IMR-90 (cell line): ENCODE results near the gene TULP4. TPM values are rescaled to one million over a fixed set of nuclear protein-coding genes. Genes with fewer than 3 reads are reported as not detected.
"Not testable (repeated sequence)": the region's sequence is repeated elsewhere in the genome, so short reads cannot be mapped to it uniquely, and the experiment has no call there.

Experiments
- ATAC-seq: fragments of 200-7000 bp; cut with Tn5 transposase; 2 replicates; pipeline ENCODE4 v1.9.1; 2020; ENCODE audit warnings: low read depth, mild to moderate bottlenecking, moderate library complexity
- BruUV-seq: library from RNA; stranded (reverse); fragments of 400-500 nt; replicated peaks from 2 replicates; lab custom pipeline; 2021; lab: Mats Ljungman, UMichigan
- CTCF ChIA-PET: fragments of 300-600 bp; formaldehyde crosslinking; extraction: SDS; loops from one replicate; lab custom pipeline; 2021; ENCODE audit warnings: antibody characterized with exemption; lab: Yijun Ruan, JAX
- POLR2A ChIA-PET: fragments of 300-600 bp; sonication (Branson Sonifier 250); formaldehyde crosslinking; loops from one replicate; lab custom pipeline; 2022; ENCODE audit warnings: antibody characterized with exemption; ENCODE audit not compliant: unreplicated experiment; lab: Charles Lee
- DNase-seq: peaks from one replicate; pipeline ENCODE4 v3.0.0; 2013
- H2AFZ ChIP-seq: replicated peaks from 2 replicates; pipeline ENCODE3; 2013; ENCODE audit warnings: low read length, mild to moderate bottlenecking; ENCODE audit not compliant: poor library complexity
- H2AK5ac ChIP-seq: 2 replicates; pipeline ENCODE4 v1.6.1; 2013; ENCODE audit warnings: low read depth, low read length, inconsistent platforms
- H2AK9ac ChIP-seq: replicated peaks from 2 replicates; pipeline ENCODE3; 2013; ENCODE audit warnings: mild to moderate bottlenecking, low read depth, low read length, moderate library complexity; ENCODE audit not compliant: poor library complexity
- H2BK120ac ChIP-seq: 2 replicates; pipeline ENCODE4 v1.6.1; 2013; ENCODE audit warnings: low read depth, low read length, inconsistent platforms
- H2BK15ac ChIP-seq: 3 replicates; pipeline ENCODE4 v1.6.1; 2013; ENCODE audit warnings: low read depth, low read length, inconsistent platforms
- H2BK20ac ChIP-seq: 2 replicates; pipeline ENCODE4 v1.6.1; 2013; ENCODE audit warnings: low read depth, mild to moderate bottlenecking, inconsistent platforms, low read length, moderate library complexity
- H2BK5ac ChIP-seq: 2 replicates; pipeline ENCODE4 v1.6.1; 2013; ENCODE audit warnings: mild to moderate bottlenecking, low read depth, low read length, inconsistent platforms; ENCODE audit not compliant: poor library complexity, severe bottlenecking
- H3K14ac ChIP-seq: replicated peaks from 2 replicates; pipeline ENCODE4 v1.6.1; 2013; ENCODE audit warnings: low read depth, low read length, inconsistent platforms
- H3K18ac ChIP-seq: 2 replicates; pipeline ENCODE4 v1.6.1; 2013; ENCODE audit warnings: low read depth, low read length, control low read depth
- H3K23ac ChIP-seq: 2 replicates; pipeline ENCODE4 v1.6.1; 2013; ENCODE audit warnings: low read depth, low read length, inconsistent platforms
- H3K27ac ChIP-seq: 2 replicates; pipeline ENCODE4 v1.5.1; 2013; ENCODE audit warnings: mild to moderate bottlenecking, control low read depth, low read length; ENCODE audit not compliant: insufficient read depth
- H3K27me3 ChIP-seq: 2 replicates; pipeline ENCODE4 v1.6.1; 2013; ENCODE audit warnings: low read length; ENCODE audit not compliant: control insufficient read depth, insufficient read depth
- H3K36me3 ChIP-seq: 2 replicates; pipeline ENCODE4 v1.6.1; 2013; ENCODE audit warnings: low read length, mixed read lengths; ENCODE audit not compliant: control insufficient read depth, insufficient read depth
- H3K4ac ChIP-seq: 2 replicates; pipeline ENCODE4 v1.6.1; 2013; ENCODE audit warnings: low read depth, low read length, inconsistent platforms
- H3K4me1 ChIP-seq: 2 replicates; pipeline ENCODE4 v1.6.1; 2013; ENCODE audit warnings: low read length, mixed read lengths; ENCODE audit not compliant: control insufficient read depth, insufficient read depth
- H3K4me2 ChIP-seq: 2 replicates; pipeline ENCODE4 v1.6.1; 2013; ENCODE audit warnings: low read depth, mild to moderate bottlenecking, control low read depth, low read length, moderate library complexity
- H3K4me3 ChIP-seq: 2 replicates; pipeline ENCODE4 v1.5.1; 2013; ENCODE audit warnings: low read depth, mild to moderate bottlenecking, control low read depth, low read length, moderate library complexity; ENCODE audit not compliant: insufficient read depth
- H3K56ac ChIP-seq: 2 replicates; pipeline ENCODE4 v1.6.1; 2013; ENCODE audit warnings: low read length, inconsistent platforms; ENCODE audit not compliant: insufficient read depth; ENCODE audit errors: extremely low read depth
- H3K79me1 ChIP-seq, 2 experiments: 2 replicates each; pipeline ENCODE4 v1.6.1; 2013; ENCODE audit warnings: low read length in 2 of 2, inconsistent platforms in 1 of 2, low read depth in 1 of 2
- H3K9ac ChIP-seq: 2 replicates; pipeline ENCODE4 v1.6.1; 2013; ENCODE audit warnings: low read depth, low read length, control low read depth
- H3K9me1 ChIP-seq: 2 replicates; pipeline ENCODE4 v1.6.1; 2013; ENCODE audit warnings: low read length, inconsistent platforms; ENCODE audit not compliant: insufficient read depth
- H3K9me3 ChIP-seq: 2 replicates; pipeline ENCODE4 v1.6.1; 2013; ENCODE audit warnings: low read length; ENCODE audit not compliant: control insufficient read depth, insufficient read depth
- H4K20me1 ChIP-seq: 2 replicates; pipeline ENCODE4 v1.6.1; 2013; ENCODE audit warnings: low read length, inconsistent platforms; ENCODE audit not compliant: insufficient read depth
- H4K5ac ChIP-seq: 2 replicates; pipeline ENCODE4 v1.6.1; 2013; ENCODE audit warnings: mild to moderate bottlenecking, low read depth, low read length, control low read depth
- H4K8ac ChIP-seq, 2 experiments: 2 replicates each; pipeline ENCODE4 v1.6.1; 2013; ENCODE audit warnings: low read depth in 2 of 2, low read length in 2 of 2, control low read depth in 1 of 2, inconsistent platforms in 1 of 2
- H4K91ac ChIP-seq: 2 replicates; pipeline ENCODE4 v1.6.1; 2013; ENCODE audit warnings: low read depth, low read length, inconsistent platforms; ENCODE audit not compliant: insufficient read depth
- WGBS, 2 experiments: methylation state at CpG; one replicate each; pipeline versions ENCODE4 v1.1.5 to v1.1.7; 2013; ENCODE audit warnings: missing lambda C conversion rate in 2 of 2; ENCODE audit not compliant: insufficient read length in 1 of 2; ENCODE audit errors: extremely low coverage in 2 of 2; 5-methylcytosine and 5-hydroxymethylcytosine counted together
- dilution Hi-C: fragments of 300-500 bp; cut with HindIII; formaldehyde crosslinking; loops from one replicate; pipeline ENCODE4 v1.14.3; 2018; ENCODE audit warnings: low sequenced_read_pairs; ENCODE audit not compliant: unreplicated experiment
- in situ Hi-C: fragments of 300-500 bp; cut with MboI; formaldehyde crosslinking; loops from 3 replicates; pipeline ENCODE4 v1.14.3; 2019; ENCODE audit warnings: low sequenced_read_pairs, inconsistent platforms, mixed read lengths
- intact Hi-C: fragments of 100-400 bp; cut with micrococcal nuclease; formaldehyde crosslinking; loops from 2 replicates; pipeline ENCODE4 v1.10.0; 2022
- polyA plus RNA-seq, 3 experiments: library from polyadenylated mRNA; depleted of rRNA; stranded (reverse); fragments of >200 nt; gene quantifications; 2 replicates each; pipeline ENCODE4 v1.2.3, GENCODE V29; 2012; ENCODE audit warnings: low replicate concordance in 1 of 3
- total RNA-seq: library from RNA; depleted of rRNA; stranded (reverse); fragments of >200 nt; gene quantifications from 2 replicates; pipeline ENCODE4 v1.2.3, GENCODE V29; 2012

TULP4 gene
- total and polyA plus RNA-seq, 2 of the 4 experiments (the other 2 are of a cell fraction) = 8.1 to 30.6 TPM

- H3K4me2 ChIP-seq, H4K20me1 ChIP-seq, H3K4me3 ChIP-seq, BruUV-seq, H2BK120ac ChIP-seq, H4K8ac ChIP-seq, H3K9me1 ChIP-seq, H2AK9ac ChIP-seq, H3K14ac ChIP-seq, intact Hi-C loops, dilution Hi-C loops, DNase-seq, H3K4me1 ChIP-seq, H3K27me3 ChIP-seq, H4K5ac ChIP-seq, H2AK5ac ChIP-seq, H3K79me1 ChIP-seq, H3K23ac ChIP-seq, H2BK15ac ChIP-seq, H3K27ac ChIP-seq, H2BK20ac ChIP-seq, H3K9ac ChIP-seq, H3K18ac ChIP-seq, ATAC-seq, H4K91ac ChIP-seq, H2AFZ ChIP-seq, POLR2A ChIA-PET, in situ Hi-C loops, H3K56ac ChIP-seq, CTCF ChIA-PET, H2BK5ac ChIP-seq, H3K4ac ChIP-seq, H3K36me3 ChIP-seq, H3K9me3 ChIP-seq: not testable (repeated sequence)
- WGBS, 2 experiments = no CpG with 5 or more reads among the region's 47 CpGs
These were observed 36.7 kb downstream of the TULP4 start for GRCh38 chr6:158348737-158349504.

DNA sequence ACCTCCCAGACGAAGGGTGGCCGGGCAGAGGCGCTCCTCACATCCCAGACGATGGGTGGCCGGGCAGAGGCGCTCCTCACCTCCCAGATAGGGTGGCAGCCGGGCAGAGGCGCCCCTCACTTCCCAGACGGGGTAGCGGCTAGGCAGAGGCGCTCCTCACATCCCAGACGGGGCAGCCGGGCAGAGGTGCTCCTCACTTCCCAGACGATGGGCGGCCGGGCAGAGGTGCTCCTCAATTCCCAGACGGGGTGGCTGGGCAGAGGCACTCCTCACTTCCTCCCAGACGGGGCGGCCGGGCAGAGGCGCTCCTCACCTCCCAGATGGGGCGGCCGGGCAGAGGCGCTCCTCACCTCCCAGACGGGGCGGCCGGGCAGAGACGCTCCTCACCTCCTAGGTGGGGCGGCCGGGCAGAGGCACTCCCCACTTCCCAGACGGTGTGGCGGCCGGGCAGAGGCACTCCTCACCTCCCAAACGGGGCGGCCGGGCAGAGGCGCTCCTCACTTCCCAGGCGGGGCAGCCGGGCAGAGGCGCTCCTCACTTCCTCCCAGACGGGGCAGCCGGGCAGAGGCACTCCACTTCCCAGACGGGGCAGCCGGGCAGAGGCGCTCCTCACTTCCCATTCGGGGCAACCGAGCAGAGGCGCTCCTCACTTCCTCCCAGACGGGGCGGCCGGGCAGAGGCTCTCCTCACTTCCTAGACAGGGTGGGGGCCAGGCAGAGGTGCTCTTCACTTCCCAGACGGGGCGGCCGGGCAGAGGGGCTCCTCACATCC lies 37.4 kb downstream of the TULP4 start:
- H3K4me2 ChIP-seq, H3K4ac ChIP-seq, H3K23ac ChIP-seq, CTCF ChIA-PET, H3K18ac ChIP-seq, H4K5ac ChIP-seq, H2BK120ac ChIP-seq, in situ Hi-C loops, dilution Hi-C loops, H3K4me3 ChIP-seq, H3K27ac ChIP-seq, H3K9me1 ChIP-seq, H2AFZ ChIP-seq, H3K36me3 ChIP-seq, H2BK20ac ChIP-seq, H2BK15ac ChIP-seq, H3K56ac ChIP-seq, H4K91ac ChIP-seq, H3K9ac ChIP-seq, H3K14ac ChIP-seq, DNase-seq, H2BK5ac ChIP-seq, H4K8ac ChIP-seq, H3K9me3 ChIP-seq, H2AK5ac ChIP-seq, ATAC-seq, H2AK9ac ChIP-seq, H3K4me1 ChIP-seq, POLR2A ChIA-PET, BruUV-seq, H4K20me1 ChIP-seq, H3K27me3 ChIP-seq: not testable (repeated sequence)
- intact Hi-C loops = loop anchor here (10.0 kb wide), 1 partner anchor 115 kb away; no protein-coding TSS in a partner anchor
- H3K79me1 ChIP-seq = peaks cover 11 to 13% of the 10 kb centered on the region in 2 experiments
- WGBS, 2 experiments = 98% methylated on average over 13 of the region's 54 CpGs; no CpG with 5 or more reads in 1 of the 2 experiments
